ENCODE measurements around the gene RBBP8.

RBBP8 gene

DNA sequence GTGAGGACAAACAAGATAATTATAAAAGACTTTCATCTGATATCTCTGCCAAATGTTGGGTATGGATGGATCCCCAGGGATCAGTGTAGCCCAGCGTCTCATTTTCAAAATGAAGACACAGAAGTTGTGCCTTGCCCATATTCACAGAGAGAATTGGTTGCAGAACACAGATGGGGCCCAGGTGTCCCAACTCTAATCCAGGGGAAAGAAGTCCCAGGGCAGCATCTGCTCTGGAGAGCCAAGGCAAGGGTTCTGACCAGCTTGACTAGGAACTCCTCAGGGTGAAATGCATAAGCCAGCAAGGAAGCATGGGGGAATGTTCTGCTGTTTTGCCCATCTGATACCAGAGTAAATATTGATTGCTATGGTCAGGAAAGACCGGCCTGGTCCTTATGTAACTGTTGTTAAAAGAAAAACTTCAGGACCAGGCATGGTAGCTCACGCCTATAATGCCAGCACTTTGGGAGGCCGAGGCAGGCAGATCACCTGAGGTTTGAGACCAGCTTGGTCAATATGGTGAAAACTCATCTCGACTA, 133.4 kb downstream of the RBBP8 start:
- no peak overlapping the region for H3K4me3 ChIP-seq (ENCODE audit: low read depth, low read length)
- DNase-seq (ENCODE audit: low read depth): no peak
- no peak for TF ChIP-seq CTCF (IDR thresholded peaks at IDR 0.05; ENCODE audit: low read depth, low read length, missing control alignments)
- in situ Hi-C loops (cut with HindIII; ENCODE audit: low sequenced_read_pairs): no loop called here

- in situ Hi-C loops (cut with HindIII; ENCODE audit: low sequenced_read_pairs): no loop called here
- no peak overlapping the region for H3K4me3 ChIP-seq (ENCODE audit: low read depth, low read length)
- TF ChIP-seq CTCF (IDR thresholded peaks at IDR 0.05; ENCODE audit: low read depth, low read length, missing control alignments): no peak
- DNase-seq (ENCODE audit: low read depth): no peak
Measured at GRCh38 chr18:23067236-23067635, 134.1 kb downstream of the RBBP8 start.

GRCh38 chr18:23068011-23068410, 134.9 kb downstream of the RBBP8 start:
- no peak overlapping the region for H3K4me3 ChIP-seq (ENCODE audit: low read depth, low read length)
- no peak for DNase-seq (ENCODE audit: low read depth)
- in situ Hi-C loops (cut with HindIII; ENCODE audit: low sequenced_read_pairs): no loop called here
- no peak for TF ChIP-seq CTCF (IDR thresholded peaks at IDR 0.05; ENCODE audit: low read depth, low read length, missing control alignments)

- DNase-seq (ENCODE audit: low read depth): no peak
- no peak overlapping the region for H3K4me3 ChIP-seq (ENCODE audit: low read depth, low read length)
- in situ Hi-C loops (cut with HindIII; ENCODE audit: low sequenced_read_pairs): no loop called here
- no peak for TF ChIP-seq CTCF (IDR thresholded peaks at IDR 0.05; ENCODE audit: low read depth, low read length, missing control alignments)
Measured at GRCh38 chr18:23068570-23069310, 135.6 kb downstream of the RBBP8 start.

DNA sequence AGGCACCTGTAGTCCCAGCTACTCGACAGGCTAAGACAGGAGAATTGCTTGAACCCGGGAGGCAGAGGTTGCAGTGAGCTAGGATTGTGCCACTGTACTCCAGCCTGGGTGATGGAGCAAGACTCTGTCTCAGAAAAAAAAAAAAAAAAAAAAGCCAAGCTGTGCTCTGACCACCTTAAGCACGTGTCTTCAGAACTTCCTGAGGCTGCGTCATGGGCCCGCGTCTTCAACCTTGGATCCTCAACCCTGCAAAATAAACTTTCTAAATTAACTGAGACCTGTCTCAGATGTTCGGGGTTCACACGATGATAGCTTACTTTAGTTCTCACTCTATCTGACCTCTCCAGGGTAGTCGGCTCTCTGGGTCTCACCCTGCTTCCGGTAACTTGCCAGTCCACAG, 136.4 kb downstream of the RBBP8 start:
- no peak for TF ChIP-seq CTCF (IDR thresholded peaks at IDR 0.05; ENCODE audit: low read depth, low read length, missing control alignments)
- H3K4me3 ChIP-seq (ENCODE audit: low read depth, low read length): no peak overlapping the region
- in situ Hi-C loops (cut with HindIII; ENCODE audit: low sequenced_read_pairs): no loop called here
- DNase-seq (ENCODE audit: low read depth): no peak

DNA sequence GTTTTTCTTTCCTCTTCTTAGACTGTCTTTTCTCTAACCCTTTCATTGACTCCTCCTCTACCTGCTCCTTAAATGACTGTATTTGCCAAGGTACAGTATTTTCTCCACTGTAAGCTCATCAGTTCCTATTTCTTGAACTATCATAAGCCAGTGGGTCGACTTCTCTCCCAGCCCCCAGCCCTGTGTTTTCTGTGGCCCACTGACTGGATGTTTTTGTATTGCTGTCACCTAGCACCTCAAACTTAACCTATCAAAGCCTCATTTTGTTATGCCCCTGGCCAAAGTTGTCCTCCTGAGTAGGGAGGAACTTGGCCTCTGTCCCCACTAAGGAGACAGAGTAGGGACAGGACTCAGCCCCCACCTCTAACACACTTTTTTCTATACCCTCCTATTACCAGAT, 136.8 kb downstream of the RBBP8 start:
- no peak overlapping the region for H3K4me3 ChIP-seq (ENCODE audit: low read depth, low read length)
- no peak for TF ChIP-seq CTCF (IDR thresholded peaks at IDR 0.05; ENCODE audit: low read depth, low read length, missing control alignments)
- no peak for DNase-seq (ENCODE audit: low read depth)
- in situ Hi-C loops (cut with HindIII; ENCODE audit: low sequenced_read_pairs): no loop called here
